Cardiac muscle cell (in vitro differentiated cells and primary cell): ENCODE results near the gene CCDC122. TPM values are rescaled to one million over a fixed set of nuclear protein-coding genes. Genes with fewer than 3 reads are reported as not detected.
A peak's percentile ranks its signal among the peaks of the same experiment; 100 is the strongest.

Source experiments
- DNase-seq, 2 donors: peaks; one replicate each; pipeline versions ENCODE4 v3.0.0 to v3.0.0-alpha.2; 2010 to 2017; ENCODE audit warnings: low read depth in 1 of 2, low spot score in 1 of 2
- H3K27ac ChIP-seq: fragments of 200-600 bp; sonication (generic); 2 replicates; pipeline ENCODE4 v1.5.1; 2016
- H3K27me3 ChIP-seq: fragments of 200-600 bp; sonication (generic); 2 replicates; pipeline ENCODE4 v1.6.0; 2016; ENCODE audit warnings: control low read depth
- H3K36me3 ChIP-seq: fragments of 200-600 bp; sonication (generic); 2 replicates; pipeline ENCODE4 v1.5.1; 2016; ENCODE audit warnings: control low read depth
- H3K4me1 ChIP-seq: fragments of 200-600 bp; sonication (generic); 2 replicates; pipeline ENCODE4 v1.8.1; 2017; ENCODE audit warnings: low read depth, mild to moderate bottlenecking, mixed run types
- H3K4me3 ChIP-seq: fragments of 200-600 bp; sonication (generic); 2 replicates; pipeline ENCODE4 v1.5.1; 2016; ENCODE audit warnings: mild to moderate bottlenecking
- H3K9me3 ChIP-seq: fragments of 200-600 bp; sonication (generic); 2 replicates; pipeline ENCODE4 v1.5.1; 2017; ENCODE audit warnings: low read depth, mild to moderate bottlenecking, control low read depth
- polyA plus RNA-seq: library from polyadenylated mRNA; unstranded; fragments of >200 nt; fragmentation: Nextera tagmentation; extraction: Ambion mirVana; gene quantifications from 2 replicates; pipeline ENCODE4 v1.2.1, GENCODE V29; 2016
- total RNA-seq: library from RNA; depleted of rRNA; stranded (reverse); fragments of >200 nt; gene quantifications from 2 replicates; pipeline ENCODE4 v1.2.3, GENCODE V29; 2016
- TF ChIP-seq, protein P1 (sequence below): IDR thresholded peaks from 2 replicates; pipeline ENCODE4 v1.5.1; 2012; ENCODE audit warnings: low read depth, mild to moderate bottlenecking, low read length

The CCDC122 gene
- total and polyA plus RNA-seq, 2 experiments from 2014 or later, result 4.1 to 8.0 TPM

DNA sequence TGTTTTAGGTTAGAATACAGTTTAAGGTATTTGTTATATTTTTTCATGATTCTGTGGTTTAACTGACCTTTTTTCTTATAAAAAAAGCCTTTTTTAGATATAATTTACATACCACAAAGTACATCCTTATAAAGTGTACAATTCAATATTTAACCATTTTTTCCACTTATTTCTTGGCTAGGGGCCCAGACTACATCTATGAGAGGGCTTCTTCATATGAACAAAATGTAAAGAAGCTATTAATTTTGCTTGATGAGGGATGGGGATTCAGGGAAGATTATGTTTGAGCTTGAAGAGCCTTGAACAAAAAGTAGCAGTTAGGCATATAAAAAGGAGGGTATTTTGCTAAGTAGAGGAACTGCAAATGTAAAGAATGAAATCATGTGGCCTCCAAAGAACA, 2.2 kb downstream of the CCDC122 start:
- Histone ChIP-seq H3K4me3 (no peak overlapping the region), H3K9me3 (no peaks in the 10 kb centered on the region), H3K27me3 (peaks cover 25% of the 10 kb centered on the region), H3K4me1 (peaks cover 8% of the 10 kb centered on the region), H3K36me3 (no peaks in the 10 kb centered on the region), H3K27ac (no peak overlapping the region)
- DNase-seq, result no peak
- TF ChIP-seq, protein P1, sequence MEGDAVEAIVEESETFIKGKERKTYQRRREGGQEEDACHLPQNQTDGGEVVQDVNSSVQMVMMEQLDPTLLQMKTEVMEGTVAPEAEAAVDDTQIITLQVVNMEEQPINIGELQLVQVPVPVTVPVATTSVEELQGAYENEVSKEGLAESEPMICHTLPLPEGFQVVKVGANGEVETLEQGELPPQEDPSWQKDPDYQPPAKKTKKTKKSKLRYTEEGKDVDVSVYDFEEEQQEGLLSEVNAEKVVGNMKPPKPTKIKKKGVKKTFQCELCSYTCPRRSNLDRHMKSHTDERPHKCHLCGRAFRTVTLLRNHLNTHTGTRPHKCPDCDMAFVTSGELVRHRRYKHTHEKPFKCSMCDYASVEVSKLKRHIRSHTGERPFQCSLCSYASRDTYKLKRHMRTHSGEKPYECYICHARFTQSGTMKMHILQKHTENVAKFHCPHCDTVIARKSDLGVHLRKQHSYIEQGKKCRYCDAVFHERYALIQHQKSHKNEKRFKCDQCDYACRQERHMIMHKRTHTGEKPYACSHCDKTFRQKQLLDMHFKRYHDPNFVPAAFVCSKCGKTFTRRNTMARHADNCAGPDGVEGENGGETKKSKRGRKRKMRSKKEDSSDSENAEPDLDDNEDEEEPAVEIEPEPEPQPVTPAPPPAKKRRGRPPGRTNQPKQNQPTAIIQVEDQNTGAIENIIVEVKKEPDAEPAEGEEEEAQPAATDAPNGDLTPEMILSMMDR, result no peak

DNA sequence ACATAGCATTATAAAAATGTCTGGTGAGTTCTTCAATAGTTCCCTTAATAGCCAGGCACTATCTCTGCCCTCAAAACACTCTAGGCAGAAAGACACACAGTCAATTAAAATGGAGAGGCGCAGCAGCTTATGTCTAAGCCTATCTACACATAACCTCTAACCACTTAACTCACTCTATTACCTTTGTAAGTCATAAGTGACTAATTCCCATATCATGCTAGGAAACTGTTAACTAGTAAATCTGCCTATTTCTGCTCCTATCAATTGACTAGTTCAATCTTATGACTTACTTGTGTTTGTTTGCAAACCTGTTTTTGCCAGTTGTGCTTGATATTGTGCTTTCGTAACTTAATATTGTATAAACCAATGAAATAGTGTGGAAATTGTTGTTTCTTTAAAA, 3.2 kb downstream of the CCDC122 start:
- no peak overlapping the region for H3K27ac ChIP-seq
- DNase-seq, result no peak
- H3K4me1 ChIP-seq, result peaks cover 8% of the 10 kb centered on the region
- H3K4me3 ChIP-seq, result no peak overlapping the region
- H3K36me3 ChIP-seq, result no peaks in the 10 kb centered on the region
- H3K27me3 ChIP-seq, result peaks cover 17% of the 10 kb centered on the region
- TF ChIP-seq, protein P1, result no peak
- H3K9me3 ChIP-seq, result no peaks in the 10 kb centered on the region

DNA sequence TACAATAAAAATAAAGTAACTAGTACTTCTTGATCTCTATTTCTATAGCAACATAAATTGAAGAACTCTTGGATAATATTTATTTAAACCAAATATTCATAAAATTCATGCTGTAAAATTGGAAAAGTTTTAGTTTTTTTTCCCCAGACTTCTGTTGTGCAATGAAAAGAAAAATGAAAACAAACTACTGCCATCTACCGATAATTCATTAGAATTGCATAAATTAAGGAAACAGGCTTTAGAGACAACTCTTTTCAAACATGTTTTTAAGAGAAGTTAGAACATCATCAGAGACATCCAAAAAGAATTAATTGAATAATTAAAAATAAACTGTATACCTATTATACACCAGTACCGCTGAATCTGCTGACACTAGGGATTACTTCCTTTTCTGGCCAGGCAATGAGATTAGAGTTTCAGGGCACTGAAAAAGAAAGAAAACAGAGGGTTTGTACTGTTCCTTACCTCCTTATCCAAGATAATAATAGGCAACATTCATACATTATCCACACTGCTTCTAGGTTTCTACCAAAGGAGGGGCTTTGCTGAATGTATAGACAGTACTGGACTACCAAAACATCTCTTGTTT, 4.9 kb downstream of the CCDC122 start:
- no peaks in the 10 kb centered on the region for H3K9me3 ChIP-seq
- H3K4me3 ChIP-seq, result no peak overlapping the region
- TF ChIP-seq, protein P1, result peak; percentile 44
- H3K36me3 ChIP-seq, result no peaks in the 10 kb centered on the region
- DNase-seq, result peak; percentile 27 to 58
- no peaks in the 10 kb centered on the region for H3K27me3 ChIP-seq
- peaks cover 8% of the 10 kb centered on the region for H3K4me1 ChIP-seq
- no peak overlapping the region for H3K27ac ChIP-seq

DNA sequence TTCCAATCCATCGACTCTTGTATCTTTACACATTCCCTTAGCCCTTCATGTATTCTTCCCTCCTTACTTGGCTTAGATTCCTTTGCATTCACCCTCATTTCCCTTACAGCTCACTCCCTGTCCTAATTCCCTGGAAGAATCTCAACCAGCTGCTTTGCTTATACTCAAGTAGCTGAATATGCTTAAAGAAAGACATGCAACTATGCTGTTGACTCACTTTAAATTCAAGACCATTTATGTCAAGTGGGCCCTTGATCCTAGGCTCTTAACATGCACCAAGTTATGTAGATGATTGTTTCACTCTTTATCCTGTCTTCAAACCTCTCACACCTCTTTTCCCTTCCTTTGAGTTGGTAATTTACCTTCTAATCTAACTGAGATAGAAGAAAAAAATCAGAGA, 7.4 kb downstream of the CCDC122 start:
- peak in 1 of 2 donors; percentile 58 for DNase-seq
- Histone ChIP-seq H3K9me3 (no peaks in the 10 kb centered on the region), H3K27me3 (no peaks in the 10 kb centered on the region), H3K36me3 (no peaks in the 10 kb centered on the region), H3K4me1 (peaks cover 4% of the 10 kb centered on the region), H3K27ac (no peak overlapping the region), H3K4me3 (no peak overlapping the region)
- TF ChIP-seq, protein P1, result no peak

GRCh38 chr13:43865892-43866291, 13.6 kb downstream of the CCDC122 start:
- no peaks in the 10 kb centered on the region for H3K4me1 ChIP-seq
- TF ChIP-seq, protein P1, result no peak
- H3K27ac ChIP-seq, result no peak overlapping the region

More at GRCh38 chr13:43865892-43866291, 13.6 kb downstream of the CCDC122 start:
- Histone ChIP-seq H3K4me3 (no peak overlapping the region), H3K9me3 (no peaks in the 10 kb centered on the region), H3K27me3 (no peaks in the 10 kb centered on the region), H3K36me3 (no peaks in the 10 kb centered on the region)
- DNase-seq, result peak in 1 of 2 donors; percentile 51
